Measurements from ENCODE around the gene NPY5R. TPM values are rescaled to one million over a fixed set of nuclear protein-coding genes. Genes with fewer than 3 reads are reported as not detected.

NPY5R gene
- total RNA-seq, 1 donor from 2014 or later, result not detected

- POLR2A ChIA-PET, result no interaction called here
- TF ChIP-seq, protein P1, sequence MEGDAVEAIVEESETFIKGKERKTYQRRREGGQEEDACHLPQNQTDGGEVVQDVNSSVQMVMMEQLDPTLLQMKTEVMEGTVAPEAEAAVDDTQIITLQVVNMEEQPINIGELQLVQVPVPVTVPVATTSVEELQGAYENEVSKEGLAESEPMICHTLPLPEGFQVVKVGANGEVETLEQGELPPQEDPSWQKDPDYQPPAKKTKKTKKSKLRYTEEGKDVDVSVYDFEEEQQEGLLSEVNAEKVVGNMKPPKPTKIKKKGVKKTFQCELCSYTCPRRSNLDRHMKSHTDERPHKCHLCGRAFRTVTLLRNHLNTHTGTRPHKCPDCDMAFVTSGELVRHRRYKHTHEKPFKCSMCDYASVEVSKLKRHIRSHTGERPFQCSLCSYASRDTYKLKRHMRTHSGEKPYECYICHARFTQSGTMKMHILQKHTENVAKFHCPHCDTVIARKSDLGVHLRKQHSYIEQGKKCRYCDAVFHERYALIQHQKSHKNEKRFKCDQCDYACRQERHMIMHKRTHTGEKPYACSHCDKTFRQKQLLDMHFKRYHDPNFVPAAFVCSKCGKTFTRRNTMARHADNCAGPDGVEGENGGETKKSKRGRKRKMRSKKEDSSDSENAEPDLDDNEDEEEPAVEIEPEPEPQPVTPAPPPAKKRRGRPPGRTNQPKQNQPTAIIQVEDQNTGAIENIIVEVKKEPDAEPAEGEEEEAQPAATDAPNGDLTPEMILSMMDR (IDR thresholded peaks at IDR 0.05), result no peak
- Mint-ChIP-seq H3K4me1 (peaks cover 18% of the 10 kb centered on the region), H3K27ac (no peak overlapping the region), H3K36me3 (ENCODE audit: low read depth) (no peaks in the 10 kb centered on the region), H3K27me3 (peaks cover 49% of the 10 kb centered on the region), H3K9me3 (no peaks in the 10 kb centered on the region), H3K4me3 (no peak overlapping the region)
- CTCF ChIA-PET, result no interaction called here
- intact Hi-C loops (cut with micrococcal nuclease), result no loop called here
- DNase-seq (no peak), ATAC-seq (ENCODE audit: low read depth) (no peak)
Observed at GRCh38 chr4:163335384-163335783, 8.3 kb upstream of the NPY5R start.

DNA sequence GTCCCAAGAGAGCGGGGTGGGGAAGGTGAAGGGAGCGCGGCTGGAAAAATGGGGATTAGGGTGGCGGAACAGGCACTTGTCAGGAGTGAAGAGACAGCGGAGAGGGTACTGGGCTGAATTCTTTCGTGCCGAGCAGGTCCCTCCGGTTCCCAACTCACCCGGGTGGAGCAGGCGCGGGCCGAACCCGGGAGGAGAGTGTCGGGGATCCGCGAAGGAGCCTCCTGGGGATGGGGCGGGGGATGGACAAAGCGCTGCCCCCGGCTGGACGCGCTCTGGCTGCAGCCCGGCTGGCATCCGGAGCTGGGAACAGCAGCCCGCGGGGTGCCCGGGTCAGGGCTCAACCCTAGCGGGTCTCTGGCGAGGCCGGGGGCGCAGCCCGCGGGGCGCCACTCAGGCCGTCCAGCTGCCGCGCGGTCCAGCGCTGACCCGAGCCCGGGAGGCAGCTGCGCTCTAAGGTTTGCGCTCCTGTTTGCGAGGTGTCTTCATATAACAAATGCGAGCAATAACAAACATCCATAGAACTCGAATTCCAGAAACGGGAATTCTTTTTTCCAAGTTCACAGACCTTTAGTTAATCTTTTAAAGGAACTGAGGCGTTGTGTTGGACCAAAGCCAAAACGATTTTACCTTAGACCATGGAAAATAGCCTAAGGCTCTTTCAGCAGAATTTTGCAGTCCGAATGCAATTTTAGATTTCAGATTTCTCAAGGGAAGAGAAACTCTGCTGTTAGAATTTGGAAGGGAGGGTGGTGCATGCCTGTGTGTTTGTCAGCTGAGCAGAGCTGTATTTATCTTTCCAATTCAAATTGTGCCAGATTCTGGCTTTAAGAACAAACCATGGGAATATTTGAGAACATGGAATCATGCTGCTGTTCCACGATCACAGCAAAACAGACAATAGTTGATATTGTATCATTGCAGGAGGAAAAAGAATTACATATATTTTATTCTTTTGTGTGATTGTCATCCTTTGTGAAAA lies 744 bp downstream of the NPY5R start:
- CTCF ChIA-PET, result interaction anchor here (1.5 kb wide), 1 partner anchor 12 kb away, joined by 3 read pairs; the partner anchor contains the start of gene NPY1R

GRCh38 chr4:163350672-163351071 lies 7.0 kb downstream of the NPY5R start:
- Mint-ChIP-seq H3K27ac (no peak overlapping the region), H3K4me1 (no peaks in the 10 kb centered on the region), H3K9me3 (no peaks in the 10 kb centered on the region), H3K36me3 (ENCODE audit: low read depth) (no peaks in the 10 kb centered on the region), H3K4me3 (no peak overlapping the region), H3K27me3 (peaks cover 10% of the 10 kb centered on the region)
- ChIA-PET POLR2A (no interaction called here), CTCF (no interaction called here)
- intact Hi-C loops (cut with micrococcal nuclease), result no loop called here
- TF ChIP-seq, protein P1 (IDR thresholded peaks at IDR 0.05), result no peak
- no peak for ATAC-seq (ENCODE audit: low read depth)
- no peak for DNase-seq

More for the DNA sequence above, 744 bp downstream of the NPY5R start:
- Mint-ChIP-seq H3K4me3 (no peak overlapping the region), H3K27me3 (peaks cover 30% of the 10 kb centered on the region), H3K4me1 (peaks cover 4% of the 10 kb centered on the region), H3K36me3 (ENCODE audit: low read depth) (no peaks in the 10 kb centered on the region), H3K9me3 (no peaks in the 10 kb centered on the region), H3K27ac (no peak overlapping the region)
- ATAC-seq (ENCODE audit: low read depth), result no peak
- no peak for DNase-seq
- intact Hi-C loops (cut with micrococcal nuclease), result no loop called here
- POLR2A ChIA-PET, result no interaction called here
- TF ChIP-seq, protein P1 (IDR thresholded peaks at IDR 0.05), result no peak

GRCh38 chr4:163353054-163353453 lies 9.4 kb downstream of the NPY5R start:
- Mint-ChIP-seq H3K27ac (no peak overlapping the region), H3K4me3 (no peak overlapping the region), H3K36me3 (ENCODE audit: low read depth) (no peaks in the 10 kb centered on the region), H3K4me1 (no peaks in the 10 kb centered on the region), H3K27me3 (peaks cover 5% of the 10 kb centered on the region), H3K9me3 (no peaks in the 10 kb centered on the region)
- ChIA-PET CTCF (no interaction called here), POLR2A (no interaction called here)
- intact Hi-C loops (cut with micrococcal nuclease), result no loop called here
- ATAC-seq (ENCODE audit: low read depth) (no peak), DNase-seq (no peak)
- TF ChIP-seq, protein P1 (IDR thresholded peaks at IDR 0.05), result no peak

- CTCF ChIA-PET, result no interaction called here
- H3K27ac Mint-ChIP-seq, result no peak overlapping the region
Observed at GRCh38 chr4:163356104-163356503, 12.4 kb downstream of the NPY5R start.

More at GRCh38 chr4:163356104-163356503, 12.4 kb downstream of the NPY5R start:
- POLR2A ChIA-PET, result no interaction called here
- no peaks in the 10 kb centered on the region for H3K36me3 Mint-ChIP-seq (ENCODE audit: low read depth)
- TF ChIP-seq, protein P1 (IDR thresholded peaks at IDR 0.05), result no peak
- no peaks in the 10 kb centered on the region for H3K9me3 Mint-ChIP-seq
- ATAC-seq (ENCODE audit: low read depth) (no peak), DNase-seq (no peak)
- no peak overlapping the region for H3K4me3 Mint-ChIP-seq
- H3K27me3 Mint-ChIP-seq, result no peaks in the 10 kb centered on the region
- intact Hi-C loops (cut with micrococcal nuclease), result no loop called here
- H3K4me1 Mint-ChIP-seq, result no peaks in the 10 kb centered on the region

Measured in activated B cell treated with CpG ODN at 0.5 μM for 24 hours (primary cell).